Measurements from ENCODE around the gene SYT1. TPM values are rescaled to one million over a fixed set of nuclear protein-coding genes. Genes with fewer than 3 reads are reported as not detected.

The SYT1 gene
- polyA plus RNA-seq, 1 donor, result 1.4 TPM

DNA sequence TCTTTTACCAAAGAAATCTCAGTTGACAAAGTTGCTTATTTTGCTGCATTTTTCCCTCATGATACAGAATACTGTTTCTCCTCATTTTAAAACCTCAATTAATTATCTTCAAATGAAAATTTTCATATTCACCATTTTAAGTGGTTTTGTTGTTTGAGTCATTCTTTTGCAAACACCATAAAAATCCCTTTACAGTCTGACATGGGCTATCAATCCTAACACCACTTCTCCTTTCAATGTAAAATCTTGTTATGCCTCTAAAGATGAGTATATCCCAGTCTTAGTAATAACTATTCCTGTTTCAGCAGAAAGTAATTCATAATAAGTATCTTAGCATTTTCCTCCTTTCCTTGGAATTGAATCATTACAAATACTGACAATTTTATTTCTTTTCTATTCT, 192.2 kb downstream of the SYT1 start:
- no peak for DNase-seq (ENCODE audit: low read depth)

DNA sequence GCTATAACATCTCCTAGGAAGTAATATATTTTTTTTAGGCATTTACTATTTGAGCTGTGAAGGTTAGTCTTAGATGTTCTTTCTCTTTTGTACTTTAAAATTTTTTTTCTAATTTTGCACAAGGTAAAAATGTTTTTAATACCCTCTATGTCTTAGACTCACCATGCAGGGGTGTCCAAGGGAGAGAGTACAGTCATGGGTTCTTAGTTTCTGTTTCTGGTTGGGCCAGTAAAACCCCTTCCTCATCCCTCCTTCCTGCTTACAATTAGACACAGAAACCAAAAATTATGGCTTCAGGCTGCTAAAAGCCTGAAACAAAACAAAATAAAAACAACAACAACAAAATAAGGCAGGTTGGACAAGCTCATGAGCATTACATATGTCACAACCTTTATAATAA, 193.0 kb downstream of the SYT1 start:
- no peak for DNase-seq (ENCODE audit: low read depth)

DNA sequence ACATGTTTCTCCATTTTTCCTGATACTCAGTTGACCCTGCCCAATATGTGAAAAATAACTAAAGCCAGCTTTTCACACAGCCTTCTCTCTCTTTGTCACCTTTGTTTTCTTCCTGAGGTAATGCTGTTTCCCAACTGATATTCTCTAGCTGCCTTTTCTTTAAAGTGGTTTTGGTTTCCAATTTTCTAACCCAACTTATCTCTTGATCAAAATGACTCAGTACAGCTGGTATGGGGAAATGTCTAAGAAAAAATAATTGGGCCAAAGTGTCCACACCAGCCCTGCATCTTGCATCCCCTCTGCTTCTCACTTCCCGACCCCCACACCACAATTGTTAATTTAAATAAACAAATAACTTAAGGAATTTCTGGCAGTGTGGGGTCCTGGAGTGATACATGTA, 193.8 kb downstream of the SYT1 start:
- no peak for DNase-seq (ENCODE audit: low read depth)

DNA sequence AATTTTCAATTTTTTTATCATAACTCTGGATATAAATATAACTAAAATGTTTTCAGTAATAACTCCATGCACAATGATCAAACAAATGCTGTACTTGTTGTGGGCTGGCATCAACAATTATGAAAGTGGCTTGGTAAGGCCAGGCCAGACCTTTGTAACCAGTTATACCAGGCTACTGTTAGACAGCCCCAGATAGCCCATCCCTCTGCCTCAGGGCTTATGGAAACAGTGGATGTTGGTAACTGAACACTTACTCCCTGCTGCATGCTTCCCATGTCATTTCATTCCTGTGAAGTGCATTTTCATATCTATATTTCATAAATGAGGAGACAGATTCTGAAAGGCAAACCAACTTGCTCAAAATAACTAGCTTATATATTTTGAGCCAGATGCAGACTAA, 195.0 kb downstream of the SYT1 start:
- no peak for DNase-seq (ENCODE audit: low read depth)

DNA sequence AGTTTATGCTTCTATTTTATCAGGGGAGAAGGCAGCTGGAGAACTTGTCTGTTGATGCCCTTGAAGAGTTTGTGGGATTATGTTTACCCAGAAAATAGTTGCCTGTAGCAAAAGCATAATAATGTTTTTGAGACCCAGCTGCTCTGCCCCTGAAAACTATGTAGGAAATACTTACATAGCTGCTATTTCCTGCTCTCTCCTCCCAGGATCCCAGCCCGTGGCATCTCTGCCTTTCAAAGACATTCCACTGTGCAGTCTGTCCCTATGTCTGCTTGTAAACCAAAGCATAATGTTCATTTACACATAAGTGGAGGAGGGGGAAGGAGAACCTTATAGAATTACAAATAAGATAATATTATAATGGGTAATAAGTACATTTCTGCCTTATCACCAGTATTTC, 198.7 kb downstream of the SYT1 start:
- DNase-seq (ENCODE audit: low read depth), result no peak

DNA sequence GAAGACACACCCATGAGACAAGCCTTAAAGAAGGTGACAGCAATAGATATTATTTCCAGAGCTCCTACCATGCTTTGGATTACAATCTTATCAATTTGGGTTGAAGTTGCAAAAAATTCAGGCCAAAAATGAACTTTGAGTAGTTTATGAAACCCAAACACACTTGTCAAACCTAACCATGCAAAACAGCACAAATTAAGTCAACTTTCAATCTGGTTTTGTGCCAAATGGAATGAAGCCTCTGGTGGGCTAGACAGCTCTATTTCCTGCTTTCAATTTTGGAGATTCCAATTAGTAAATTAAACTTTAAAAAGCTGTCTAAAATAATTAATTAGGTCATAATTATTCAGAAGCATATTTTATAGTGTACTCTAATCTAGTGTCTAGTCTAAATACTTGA, 203.4 kb downstream of the SYT1 start:
- DNase-seq (ENCODE audit: low read depth), result no peak

DNA sequence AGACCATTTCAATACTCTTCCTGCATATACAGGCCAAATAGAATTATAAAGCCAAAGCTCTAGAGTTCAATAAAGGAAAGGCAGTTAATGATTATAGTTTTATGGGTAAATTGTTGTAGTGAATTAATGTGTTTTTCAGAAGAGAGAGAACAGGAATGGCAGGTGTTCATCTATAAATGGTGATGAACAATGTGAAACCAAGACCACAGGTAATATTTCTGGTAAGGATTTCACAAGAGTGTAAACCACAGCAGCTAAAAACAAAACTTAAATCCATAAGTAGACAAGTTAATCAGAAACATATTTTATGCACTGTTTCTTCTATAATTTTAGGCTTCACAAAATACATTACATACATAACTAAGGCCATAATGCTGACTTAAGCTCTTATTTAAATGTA, 204.4 kb downstream of the SYT1 start:
- no peak for DNase-seq (ENCODE audit: low read depth)

DNA sequence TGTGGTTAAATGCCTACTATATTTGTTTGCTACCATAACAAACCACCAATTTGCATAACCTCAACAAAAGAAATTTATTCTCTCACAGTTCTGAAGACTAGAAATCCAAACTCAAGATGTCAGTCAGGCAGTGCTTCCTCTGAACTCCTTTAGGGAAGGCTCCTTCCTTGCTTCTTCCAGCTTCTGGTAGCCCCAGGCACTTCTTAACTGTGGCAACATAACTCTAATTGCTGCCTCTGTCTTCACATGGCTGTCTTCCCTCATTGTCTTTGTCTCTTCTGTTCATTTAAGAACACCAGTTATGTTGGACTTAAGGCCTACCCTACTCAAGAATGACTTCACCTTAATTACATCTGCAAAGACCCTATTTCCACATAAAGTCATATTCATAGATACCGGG, 206.9 kb downstream of the SYT1 start:
- no peak for DNase-seq (ENCODE audit: low read depth)

DNA sequence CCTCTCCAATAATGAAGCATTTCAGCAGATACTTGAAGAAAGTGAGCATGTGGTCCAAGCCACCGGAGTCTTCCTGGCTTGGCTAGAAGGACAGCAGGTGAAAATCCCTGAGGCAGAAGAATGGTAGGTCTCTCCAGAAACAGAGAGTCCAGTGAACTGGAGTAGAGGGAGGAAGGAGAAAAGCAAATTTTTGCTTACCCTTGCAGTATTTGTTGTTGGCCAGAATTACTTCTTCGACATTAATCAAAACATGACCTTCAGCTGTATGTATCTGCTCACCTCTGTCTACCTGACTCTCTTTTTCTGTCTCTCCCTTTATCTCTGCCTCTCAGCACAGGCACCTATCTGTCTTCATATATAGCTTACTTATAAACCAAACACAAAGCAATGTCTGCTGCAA, 208.9 kb downstream of the SYT1 start:
- no peak for DNase-seq (ENCODE audit: low read depth)

DNA sequence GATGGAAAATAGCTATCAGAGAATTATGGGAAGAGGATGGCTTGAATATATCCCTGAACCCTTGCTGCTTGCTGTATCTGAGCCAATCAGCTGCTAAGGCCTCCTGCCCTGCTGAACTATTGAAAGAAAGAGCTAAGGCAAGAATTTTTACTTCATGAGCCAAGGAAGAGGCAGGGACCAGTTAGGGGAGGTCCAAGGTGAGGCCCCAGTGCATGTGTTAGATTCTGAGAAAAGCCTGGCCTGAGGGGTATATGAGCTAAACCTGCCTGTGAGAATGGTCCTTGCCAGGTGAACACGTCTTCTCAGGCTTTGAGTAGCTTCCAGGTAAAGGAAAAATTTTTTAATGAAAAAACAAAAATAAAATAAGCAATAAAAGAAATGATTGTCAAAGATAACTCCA, 218.0 kb downstream of the SYT1 start:
- no peak for DNase-seq (ENCODE audit: low read depth)

DNA sequence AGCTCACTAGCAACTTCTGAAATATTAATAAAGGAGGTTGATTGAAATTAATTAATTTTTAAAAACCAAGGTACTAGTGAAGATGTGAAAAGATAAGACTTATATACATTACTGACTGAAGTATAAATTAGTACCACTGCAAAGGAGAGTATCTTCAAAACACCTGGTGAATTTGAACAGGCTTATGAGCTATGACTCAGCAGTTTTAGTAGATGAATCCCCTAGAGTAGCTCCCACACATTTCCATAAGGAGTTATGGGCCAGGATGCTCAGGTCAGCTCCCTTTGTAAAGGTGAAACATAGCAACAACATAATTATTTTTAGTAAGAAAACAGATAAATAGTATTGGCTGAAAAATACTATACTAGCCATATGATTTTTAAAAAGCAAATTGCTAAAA, 218.6 kb downstream of the SYT1 start:
- DNase-seq (ENCODE audit: low read depth), result no peak

DNA sequence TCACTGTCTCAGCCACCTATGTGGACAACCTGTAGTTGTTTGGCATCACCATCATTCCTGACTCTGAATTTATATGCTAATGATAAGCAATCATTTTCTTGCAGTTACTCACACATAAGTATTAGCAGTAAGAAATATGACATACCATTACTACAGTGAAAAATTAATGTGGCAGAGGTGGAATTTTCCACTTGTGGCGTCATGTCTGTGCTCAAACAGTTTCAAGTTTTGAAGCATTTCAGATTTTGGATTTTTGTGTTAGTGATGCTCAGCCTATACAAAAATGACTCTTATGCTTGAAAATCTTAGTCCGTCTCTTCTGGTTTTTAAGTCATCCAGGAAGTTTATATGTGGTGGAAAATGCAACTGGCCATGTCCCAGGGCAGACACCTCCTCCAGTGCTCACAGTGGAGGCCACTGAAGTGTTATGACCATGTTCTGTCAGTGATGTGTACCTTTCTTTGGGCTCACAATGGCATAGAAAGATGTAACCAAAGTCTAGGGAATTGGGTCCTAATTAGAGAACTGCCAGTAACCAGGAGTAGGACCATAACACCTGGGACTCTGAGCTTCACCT, 220.6 kb downstream of the SYT1 start:
- DNase-seq (ENCODE audit: low read depth), result no peak

DNA sequence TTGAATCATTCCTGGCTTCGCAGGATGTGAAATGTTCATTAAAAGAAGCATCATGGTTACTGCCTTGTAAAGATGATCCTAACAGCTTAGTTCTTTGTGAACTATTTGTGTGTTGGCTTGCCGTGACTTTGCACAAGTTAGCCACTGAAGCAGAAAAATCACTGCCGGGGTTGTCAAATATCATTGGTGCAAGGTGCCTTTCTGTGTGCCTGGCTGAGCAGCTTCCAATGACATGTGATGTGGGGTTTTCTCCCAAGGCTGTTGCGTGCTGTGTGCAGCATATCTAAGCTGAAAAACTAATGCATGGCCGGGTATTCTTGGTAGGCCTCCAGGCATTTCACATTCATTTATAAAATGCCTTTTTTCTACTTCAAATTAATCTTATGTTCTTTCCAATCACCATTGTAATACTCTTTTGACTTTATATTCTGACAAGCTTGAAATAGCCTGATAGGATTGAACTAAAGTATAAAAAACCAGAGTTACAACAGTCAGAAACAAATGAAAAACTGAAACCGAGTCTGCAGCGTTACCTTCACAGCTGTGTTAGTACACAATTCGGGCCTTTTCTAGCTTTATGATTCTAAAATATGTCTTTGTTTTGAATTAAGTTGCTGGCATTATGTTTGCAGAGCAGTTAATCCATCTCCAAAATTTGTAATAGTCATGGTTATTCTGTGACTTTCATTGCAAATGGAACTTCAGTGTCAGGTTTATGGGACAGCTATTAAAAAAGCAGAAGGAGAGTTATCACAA, 222.1 kb downstream of the SYT1 start:
- DNase-seq (ENCODE audit: low read depth), result no peak

DNA sequence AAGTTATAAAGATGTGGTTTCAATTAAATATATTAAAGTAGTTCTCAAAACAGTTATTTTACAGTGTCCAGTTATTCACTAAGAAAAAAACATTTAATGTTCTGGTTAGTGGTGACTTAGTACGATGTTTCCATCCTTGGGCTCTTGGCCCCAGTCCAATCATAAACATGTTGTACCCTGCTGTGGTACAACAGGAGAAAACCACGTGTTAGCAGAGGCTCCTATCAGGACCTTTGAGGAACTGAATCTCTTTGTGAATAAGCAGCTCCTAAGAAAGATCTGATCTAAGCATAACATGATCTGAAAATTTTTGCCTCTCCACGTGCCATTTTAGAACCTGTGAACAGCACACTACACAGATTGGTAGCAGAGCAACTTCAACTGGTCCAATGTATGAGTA, 234.0 kb downstream of the SYT1 start:
- DNase-seq (ENCODE audit: low read depth), result no peak

DNA sequence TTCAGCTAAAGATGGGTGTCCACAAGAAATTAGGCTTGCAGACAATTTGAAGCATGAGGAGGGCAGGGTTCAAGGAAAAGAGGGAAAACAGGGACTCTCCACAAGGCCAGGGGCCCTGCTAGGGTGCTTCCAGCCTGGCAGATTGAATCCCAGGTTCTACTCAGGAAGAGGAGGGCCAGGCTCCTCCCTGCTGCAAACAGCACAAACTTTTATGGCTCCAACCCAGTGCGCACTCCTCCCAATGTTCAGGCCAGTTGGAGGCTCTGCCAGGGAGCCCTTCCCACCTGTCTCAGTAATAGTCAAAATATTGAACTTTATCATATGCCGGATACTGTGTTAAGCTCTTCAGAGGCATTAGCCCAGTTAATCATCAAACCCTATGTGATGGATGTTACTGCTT, 244.4 kb downstream of the SYT1 start:
- no peak for DNase-seq (ENCODE audit: low read depth)

DNA sequence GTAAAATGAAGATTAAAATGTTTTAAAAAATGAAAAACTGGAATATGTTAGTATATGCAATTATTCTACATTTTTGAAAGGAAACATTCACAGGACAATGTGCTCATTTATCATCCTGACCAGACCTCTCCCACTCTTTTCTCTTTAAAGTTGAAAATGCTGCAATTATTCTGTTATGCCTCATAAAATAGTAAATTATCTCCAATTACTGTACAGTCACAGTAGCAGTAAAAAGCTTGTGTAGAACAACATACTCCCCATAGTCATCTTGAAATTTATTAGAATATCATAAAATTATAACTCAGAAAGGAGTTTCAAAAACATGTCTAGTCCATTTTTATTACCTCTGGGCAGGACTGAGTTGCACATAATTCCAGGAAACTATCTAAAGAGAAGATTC, 250.3 kb downstream of the SYT1 start:
- no peak for DNase-seq (ENCODE audit: low read depth)

DNA sequence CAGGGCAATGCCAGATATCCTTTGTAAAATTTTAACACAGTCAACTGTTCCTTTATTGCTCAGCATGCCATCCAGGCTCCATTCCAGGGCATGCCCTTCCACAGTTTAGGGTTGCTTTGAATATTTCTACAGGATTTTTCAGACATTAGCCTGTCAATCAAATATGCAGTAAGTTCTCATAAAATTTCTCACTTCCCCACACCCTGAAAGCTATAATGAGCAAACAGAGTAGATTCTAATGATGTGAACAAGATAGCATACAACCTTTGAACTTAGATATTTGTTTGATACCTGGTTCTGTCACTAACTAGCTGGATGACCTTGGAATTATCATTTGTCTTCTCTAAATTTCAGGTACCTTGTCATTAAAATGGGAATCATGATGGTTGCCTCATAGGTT, 251.2 kb downstream of the SYT1 start:
- DNase-seq (ENCODE audit: low read depth), result no peak

DNA sequence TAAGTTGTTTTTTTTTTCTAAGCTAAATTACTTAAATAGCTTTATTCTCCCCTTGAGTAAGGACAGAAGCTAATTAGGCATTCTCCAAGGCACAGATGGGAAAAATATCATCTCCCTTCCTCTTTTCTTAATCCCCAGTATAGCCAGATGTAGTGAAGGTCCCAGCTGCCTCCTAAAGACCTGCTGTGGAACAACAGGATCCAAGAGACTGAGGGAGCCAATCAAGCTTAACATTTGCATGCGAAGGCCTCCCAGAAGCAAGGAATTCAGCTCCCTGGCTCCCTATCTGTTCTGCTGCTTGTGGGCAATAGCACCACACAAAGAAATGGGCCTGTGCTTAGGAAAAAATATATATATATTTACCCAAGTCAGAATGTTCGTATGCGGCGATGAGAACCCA, 255.2 kb downstream of the SYT1 start:
- no peak for DNase-seq (ENCODE audit: low read depth)

DNA sequence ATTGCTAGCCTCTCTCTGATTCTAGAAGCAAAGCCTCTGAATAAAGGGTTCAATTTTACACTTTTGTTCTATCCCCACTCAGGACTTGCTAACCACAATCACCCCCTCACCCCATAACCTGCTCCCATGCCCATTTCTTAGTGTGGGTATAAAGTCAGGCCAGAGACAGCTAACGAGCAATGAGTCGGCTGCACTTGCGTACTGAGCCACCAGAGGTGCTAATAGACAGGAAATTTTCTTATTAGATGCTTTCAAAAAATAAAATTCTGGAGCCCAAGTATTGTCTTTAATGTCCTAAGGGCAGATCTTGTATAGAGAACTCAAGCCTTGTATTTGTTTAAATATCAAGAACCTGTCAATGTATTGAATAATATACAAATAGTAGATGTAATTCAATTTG, 256.9 kb downstream of the SYT1 start:
- DNase-seq (ENCODE audit: low read depth), result no peak

DNA sequence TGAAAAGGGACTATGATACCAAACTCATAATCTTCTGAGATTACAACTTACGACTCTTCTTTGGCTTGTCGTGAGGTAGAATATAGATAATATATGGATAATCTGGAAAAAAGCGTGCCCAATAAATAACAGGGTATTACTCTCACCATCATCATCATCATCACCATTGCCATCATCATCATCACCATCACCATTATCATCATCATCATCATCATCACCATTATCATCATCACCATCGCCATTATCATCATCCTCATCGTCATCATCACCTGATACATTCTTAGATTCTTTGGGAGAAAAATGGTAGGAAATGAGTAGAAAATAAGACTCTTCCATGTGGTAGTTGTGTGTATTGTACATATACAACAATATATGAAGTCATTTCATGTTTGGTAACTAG, 259.8 kb downstream of the SYT1 start:
- no peak for DNase-seq (ENCODE audit: low read depth)

DNA sequence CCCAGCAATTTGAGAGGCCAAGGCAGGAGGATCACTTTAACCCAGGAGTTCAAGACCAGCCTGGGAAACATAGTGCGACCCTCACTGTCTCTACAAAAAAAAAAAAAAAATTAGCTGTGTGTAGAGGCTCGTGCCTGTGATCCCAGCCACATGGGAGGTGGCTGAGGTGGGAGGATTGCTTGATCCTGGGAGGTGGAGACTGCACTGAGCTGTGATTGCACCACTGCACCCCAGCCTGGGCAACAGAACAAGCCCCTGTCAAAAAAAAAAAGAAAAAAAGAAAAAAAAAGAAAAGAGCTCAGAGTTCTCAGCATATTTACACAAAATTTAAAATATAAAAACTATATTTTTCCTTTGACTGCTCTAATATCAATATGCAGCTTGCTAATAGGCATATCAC, 260.8 kb downstream of the SYT1 start:
- DNase-seq (ENCODE audit: low read depth), result no peak

DNA sequence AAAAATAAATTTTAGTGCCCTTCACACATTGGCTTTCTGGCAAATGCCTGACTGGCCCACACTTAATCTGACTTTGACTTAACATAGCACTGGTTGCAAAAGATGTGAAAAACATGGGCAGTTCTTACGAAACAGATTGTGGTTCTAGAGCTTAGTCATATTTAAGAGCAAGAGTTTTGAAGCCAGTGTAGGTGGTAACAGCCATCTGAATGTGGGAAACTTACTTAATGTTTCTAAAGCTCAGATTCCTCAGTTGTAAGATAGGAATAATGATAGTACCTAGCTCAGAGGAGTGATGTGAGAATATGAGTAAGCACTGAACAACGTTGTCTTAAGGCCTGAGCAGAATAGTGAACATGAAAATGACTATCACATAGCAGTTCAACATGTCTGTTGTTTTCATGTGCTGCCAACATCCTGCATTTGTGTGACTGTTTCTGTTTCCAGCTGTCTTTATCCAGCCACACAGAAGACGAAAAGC, 262.7 kb downstream of the SYT1 start:
- no peak for DNase-seq (ENCODE audit: low read depth)

DNA sequence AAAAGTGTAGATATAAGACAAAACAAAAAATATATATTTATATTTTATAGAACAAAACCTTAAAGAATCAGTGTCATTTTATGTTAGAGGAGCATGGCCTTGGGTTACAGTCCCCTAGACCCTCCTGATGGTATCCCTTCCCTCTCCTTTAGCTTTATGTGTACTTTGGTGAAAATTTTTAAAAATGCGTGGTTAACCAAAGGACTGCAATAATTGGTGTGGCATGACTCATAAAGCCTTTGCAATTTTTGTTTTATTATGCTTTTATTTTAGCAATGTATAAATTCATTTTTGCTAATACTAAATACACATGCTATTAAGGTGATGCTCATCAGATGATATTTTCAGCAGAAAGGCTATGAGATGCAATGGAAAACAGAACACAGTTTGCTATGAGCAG, 264.4 kb downstream of the SYT1 start:
- DNase-seq (ENCODE audit: low read depth), result no peak

DNA sequence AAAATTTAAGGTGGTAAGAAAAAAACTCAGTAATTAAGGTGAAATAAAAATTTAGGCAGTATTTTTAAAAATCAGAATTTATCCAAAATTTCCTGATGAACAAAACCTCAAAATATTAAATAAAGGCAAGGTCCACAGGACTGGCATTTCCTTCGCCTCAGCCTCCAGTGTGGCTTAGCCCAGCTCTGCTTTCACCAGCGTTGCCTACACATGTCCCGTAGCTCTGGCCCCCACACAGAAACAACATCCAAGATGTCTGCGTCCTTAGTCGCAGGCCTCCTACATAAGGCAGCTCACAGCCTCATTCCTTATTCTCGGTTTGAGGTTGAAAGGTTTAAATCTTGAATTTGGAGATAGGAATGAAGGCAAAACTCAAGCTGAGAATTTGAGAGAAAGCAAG, 274.3 kb downstream of the SYT1 start:
- DNase-seq (ENCODE audit: low read depth), result no peak

Data from forelimb muscle (tissue), 1 donor.